Esophagus muscularis mucosa (tissue), 4 donors: ENCODE results near the gene PLPP1.

ENCODE experiments used
- EP300 ChIP-seq: sonication (generic); formaldehyde crosslinking; IDR thresholded peaks from one replicate; pipeline ENCODE4 v1.6.1; 2017; ENCODE audit warnings: antibody characterized with exemption
- POLR2A ChIP-seq: fragments of 450-650 bp; IDR thresholded peaks from one replicate; pipeline ENCODE4 v1.6.1; 2017; ENCODE audit warnings: antibody characterized with exemption, moderate library complexity, mild to moderate bottlenecking, low read depth
- POLR2AphosphoS5 ChIP-seq, 2 donors: sonication (generic); formaldehyde crosslinking; IDR thresholded peaks; one replicate each; pipeline ENCODE4 v1.6.1; 2017; ENCODE audit warnings: antibody characterized with exemption in 2 of 2
- TF ChIP-seq, protein P1 (sequence below), 3 experiments: fragments of 200-600 bp in 2 of 3; fragments of 450-650 bp in 1 of 3; sonication (generic) in 2 of 3; IDR thresholded peaks; one replicate each; pipeline ENCODE4 v1.5.1; 2017 to 2019; ENCODE audit warnings: antibody characterized with exemption in 3 of 3, mild to moderate bottlenecking in 2 of 3, moderate library complexity in 1 of 3

DNA sequence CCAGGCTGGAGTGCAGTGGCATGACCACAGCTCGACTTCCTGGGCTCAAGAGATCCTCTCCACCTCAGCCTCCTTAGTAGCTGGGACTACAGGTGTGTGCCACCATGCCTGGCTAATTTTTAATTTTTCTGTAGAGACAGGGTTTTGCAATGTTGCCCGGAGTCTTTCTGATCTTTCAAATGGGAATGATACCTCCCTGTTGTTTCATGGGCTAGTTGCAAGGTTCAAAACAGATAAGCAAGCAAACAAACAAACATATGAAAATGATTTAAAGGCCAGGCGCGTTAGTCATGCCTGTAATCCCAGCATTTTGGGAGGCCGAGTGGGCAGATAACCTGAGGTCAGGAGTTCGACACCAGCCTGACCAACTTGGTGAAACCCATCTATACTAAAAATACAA, 45.3 kb upstream of the PLPP1 start:
- TF ChIP-seq, protein P1, sequence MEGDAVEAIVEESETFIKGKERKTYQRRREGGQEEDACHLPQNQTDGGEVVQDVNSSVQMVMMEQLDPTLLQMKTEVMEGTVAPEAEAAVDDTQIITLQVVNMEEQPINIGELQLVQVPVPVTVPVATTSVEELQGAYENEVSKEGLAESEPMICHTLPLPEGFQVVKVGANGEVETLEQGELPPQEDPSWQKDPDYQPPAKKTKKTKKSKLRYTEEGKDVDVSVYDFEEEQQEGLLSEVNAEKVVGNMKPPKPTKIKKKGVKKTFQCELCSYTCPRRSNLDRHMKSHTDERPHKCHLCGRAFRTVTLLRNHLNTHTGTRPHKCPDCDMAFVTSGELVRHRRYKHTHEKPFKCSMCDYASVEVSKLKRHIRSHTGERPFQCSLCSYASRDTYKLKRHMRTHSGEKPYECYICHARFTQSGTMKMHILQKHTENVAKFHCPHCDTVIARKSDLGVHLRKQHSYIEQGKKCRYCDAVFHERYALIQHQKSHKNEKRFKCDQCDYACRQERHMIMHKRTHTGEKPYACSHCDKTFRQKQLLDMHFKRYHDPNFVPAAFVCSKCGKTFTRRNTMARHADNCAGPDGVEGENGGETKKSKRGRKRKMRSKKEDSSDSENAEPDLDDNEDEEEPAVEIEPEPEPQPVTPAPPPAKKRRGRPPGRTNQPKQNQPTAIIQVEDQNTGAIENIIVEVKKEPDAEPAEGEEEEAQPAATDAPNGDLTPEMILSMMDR (IDR thresholded peaks at IDR 0.05), result no peak
- no peak for TF ChIP-seq EP300
- no peak for TF ChIP-seq POLR2A
- TF ChIP-seq POLR2AphosphoS5 (IDR thresholded peaks at IDR 0.05), result no peak
